GM23338 (cell line): ENCODE measurements around the gene RGL1. TPM values are rescaled to one million over a fixed set of nuclear protein-coding genes. Genes with fewer than 3 reads are reported as not detected.

Experiments
- ATAC-seq: fragments of 200-7000 bp; cut with Tn5 transposase; 3 replicates; pipeline ENCODE4 v1.9.1; 2020
- DNase-seq: peaks from one replicate; pipeline ENCODE4 v3.0.0-alpha.2; 2015; ENCODE audit warnings: low spot score
- H2AFZ ChIP-seq: fragments of 200-600 bp; sonication (generic); 2 replicates; pipeline ENCODE4 v1.8.0; 2016; ENCODE audit warnings: antibody characterized with exemption, mild to moderate bottlenecking, moderate library complexity
- H3F3A ChIP-seq: fragments of 200-600 bp; sonication (generic); replicated peaks from 2 replicates; pipeline ENCODE4 v1.8.0; 2017; ENCODE audit warnings: antibody characterized with exemption, mixed run types, low read depth
- H3K27ac ChIP-seq: fragments of 200-600 bp; sonication (generic); 2 replicates; pipeline ENCODE4 v1.6.1; 2016; ENCODE audit warnings: low read depth
- H3K27me3 ChIP-seq: fragments of 200-600 bp; sonication (generic); 2 replicates; pipeline ENCODE4 v1.8.0; 2016; ENCODE audit warnings: mild to moderate bottlenecking, mixed run types, moderate library complexity; ENCODE audit not compliant: insufficient read depth
- H3K36me3 ChIP-seq: fragments of 200-600 bp; sonication (generic); 2 replicates; pipeline ENCODE4 v1.8.0; 2016; ENCODE audit warnings: mild to moderate bottlenecking; ENCODE audit not compliant: insufficient read depth
- H3K4me1 ChIP-seq: fragments of 200-600 bp; sonication (generic); 2 replicates; pipeline ENCODE4 v1.8.0; 2016; ENCODE audit warnings: mild to moderate bottlenecking, moderate library complexity; ENCODE audit not compliant: insufficient read depth
- H3K4me2 ChIP-seq: fragments of 200-600 bp; sonication (generic); 2 replicates; pipeline ENCODE4 v1.7.1; 2017; ENCODE audit warnings: mixed run types
- H3K4me3 ChIP-seq: fragments of 200-600 bp; sonication (generic); 2 replicates; pipeline ENCODE4 v1.6.1; 2016; ENCODE audit warnings: mixed run types
- H3K79me2 ChIP-seq: fragments of 200-600 bp; sonication (generic); replicated peaks from 2 replicates; pipeline ENCODE4 v1.8.0; 2017; ENCODE audit warnings: mild to moderate bottlenecking; ENCODE audit not compliant: insufficient read depth
- H3K9me2 ChIP-seq: fragments of 200-600 bp; sonication (generic); 2 replicates; pipeline ENCODE4 v1.8.0; 2017; ENCODE audit not compliant: insufficient read depth
- H4K20me1 ChIP-seq: fragments of 200-600 bp; sonication (generic); replicated peaks from 2 replicates; pipeline ENCODE4 v1.8.0; 2017; ENCODE audit warnings: mild to moderate bottlenecking; ENCODE audit not compliant: insufficient read depth
- H3K27ac Mint-ChIP-seq: 2 replicates; pipeline ENCODE4 v1.8.0; 2020; ENCODE audit warnings: inconsistent platforms, mild to moderate bottlenecking, moderate library complexity, mixed read lengths
- H3K27me3 Mint-ChIP-seq: 3 replicates; pipeline ENCODE4 v1.8.0; 2022; ENCODE audit warnings: low read depth, mild to moderate bottlenecking, moderate library complexity, mixed read lengths, inconsistent platforms; ENCODE audit not compliant: insufficient read depth, poor library complexity
- H3K36me3 Mint-ChIP-seq: 3 replicates; pipeline ENCODE4 v1.8.0; 2021; ENCODE audit warnings: low read depth, mild to moderate bottlenecking, inconsistent platforms, moderate library complexity, mixed read lengths
- H3K4me1 Mint-ChIP-seq: 3 replicates; pipeline ENCODE4 v1.8.0; 2020; ENCODE audit warnings: mild to moderate bottlenecking, inconsistent platforms, mixed read lengths
- H3K4me3 Mint-ChIP-seq: 3 replicates; pipeline ENCODE4 v1.8.0; 2021; ENCODE audit warnings: moderate library complexity, mild to moderate bottlenecking, inconsistent platforms, mixed read lengths
- H3K9me3 Mint-ChIP-seq: 3 replicates; pipeline ENCODE4 v1.8.0; 2020; ENCODE audit warnings: moderate library complexity, mild to moderate bottlenecking, inconsistent platforms, mixed read lengths
- CREB1 ChIP-seq: fragments of 250-450 bp; sonication (Bioruptor Pico); IDR thresholded peaks from 2 replicates; pipeline ENCODE4 v1.5.0; 2020; ENCODE audit warnings: low read depth, mild to moderate bottlenecking, moderate library complexity
- EZH2 ChIP-seq: fragments of 200-600 bp; sonication (generic); IDR thresholded peaks from one replicate; pipeline ENCODE4 v1.8.0; 2017; ENCODE audit warnings: antibody characterized with exemption, mild to moderate bottlenecking, low read depth; ENCODE audit not compliant: unreplicated experiment
- EZH2phosphoT487 ChIP-seq: fragments of 200-600 bp; sonication (generic); IDR thresholded peaks from one replicate; pipeline ENCODE4 v1.8.1; 2018; ENCODE audit warnings: antibody characterized with exemption; ENCODE audit not compliant: unreplicated experiment
- JUNB ChIP-seq: IDR thresholded peaks from one replicate; pipeline ENCODE4 v1.6.1; 2016; ENCODE audit warnings: antibody characterized with exemption; ENCODE audit not compliant: unreplicated experiment
- NANOG ChIP-seq: IDR thresholded peaks from 2 replicates; pipeline ENCODE4 v1.6.1; 2016; ENCODE audit warnings: antibody characterized with exemption, borderline replicate concordance
- POLR2AphosphoS5 ChIP-seq: IDR thresholded peaks from 2 replicates; pipeline ENCODE4 v1.6.1; 2016; ENCODE audit warnings: antibody characterized with exemption, low read depth
- STAT1 ChIP-seq: IDR thresholded peaks from one replicate; pipeline ENCODE4 v1.6.1; 2016; ENCODE audit warnings: antibody characterized with exemption; ENCODE audit not compliant: unreplicated experiment
- ZNF114 ChIP-seq: fragments of 250-450 bp; sonication (Bioruptor Pico); IDR thresholded peaks from 2 replicates; pipeline ENCODE4 v1.5.0; 2020; ENCODE audit warnings: mild to moderate bottlenecking, moderate library complexity
- ZNF331 ChIP-seq: fragments of 250-450 bp; sonication (Bioruptor Pico); IDR thresholded peaks from 2 replicates; pipeline ENCODE4 v1.5.0; 2020; ENCODE audit warnings: low read depth, mild to moderate bottlenecking, moderate library complexity
- polyA plus RNA-seq: library from polyadenylated mRNA; unstranded; fragments of >200 nt; fragmentation: Nextera tagmentation; extraction: Ambion mirVana; gene quantifications from 2 replicates; pipeline ENCODE4 v1.2.1, GENCODE V29; 2016
- total RNA-seq: library from RNA; depleted of rRNA; stranded (reverse); fragments of >200 nt; shearing (Covaris generic); gene quantifications from 2 replicates; pipeline ENCODE4 v1.2.3, GENCODE V29; 2014
- TF ChIP-seq, protein P1 (sequence below): IDR thresholded peaks from 2 replicates; pipeline ENCODE4 v1.6.1; 2016; ENCODE audit warnings: antibody characterized with exemption
- TF ChIP-seq, protein P2 (sequence below): fragments of 250-450 bp; sonication (Bioruptor Pico); IDR thresholded peaks from 2 replicates; pipeline ENCODE4 v1.5.0; 2020; ENCODE audit warnings: mild to moderate bottlenecking, moderate library complexity
- TF ChIP-seq, protein P3 (sequence below): IDR thresholded peaks from one replicate; pipeline ENCODE4 v1.6.1; 2018; ENCODE audit warnings: antibody characterized with exemption; ENCODE audit not compliant: unreplicated experiment
- TF ChIP-seq, protein P4 (sequence below), 2 experiments: fragments of 200-600 bp in 1 of 2; sonication (generic) in 1 of 2; conservative IDR thresholded peaks; 2 replicates each; pipeline versions ENCODE4 v1.5.1 to v1.6.1; 2016 to 2017; ENCODE audit warnings: antibody characterized with exemption in 2 of 2, low read depth in 2 of 2, mild to moderate bottlenecking in 2 of 2, moderate library complexity in 1 of 2

Gene RGL1
- total and polyA plus RNA-seq, 2 experiments from 2014 or later: 0.91 to 2.6 TPM

GRCh38 chr1:183778045-183778444 is 26.9 kb upstream of the RGL1 start:
- Histone ChIP-seq H3K4me3 (no peak overlapping the region), H4K20me1 (no peaks in the 10 kb centered on the region), H3K27ac (no peak overlapping the region), H3K4me1 (no peaks in the 10 kb centered on the region), H3K27me3 (no peaks in the 10 kb centered on the region), H3F3A (no peaks in the 10 kb centered on the region), H3K9me2 (0 out of 2 replicates have a peak, but pooled peaks cover 6% of the 10 kb centered on the region), H3K4me2 (no peak overlapping the region), H3K79me2 (no peaks in the 10 kb centered on the region), H2AFZ (no peak overlapping the region), H3K36me3 (peaks cover 16% of the 10 kb centered on the region)
- Mint-ChIP-seq H3K27me3 (no peaks in the 10 kb centered on the region), H3K36me3 (peaks cover 13% of the 10 kb centered on the region; the same call in 2 of the 3 replicates), H3K9me3 (peaks cover 23% of the 10 kb centered on the region), H3K4me1 (peaks cover 3% of the 10 kb centered on the region; the same call in 1 of the 3 replicates), H3K27ac (no peak overlapping the region), H3K4me3 (no peak overlapping the region)
- TF ChIP-seq NANOG (no peak), STAT1 (no peak), EZH2 (no peak), JUNB (no peak), ZNF114 (no peak), POLR2AphosphoS5 (no peak), CREB1 (CRISPR knock-in tag) (no peak), EZH2phosphoT487 (no peak), ZNF331 (CRISPR knock-in tag) (no peak)
- TF ChIP-seq, protein P1, sequence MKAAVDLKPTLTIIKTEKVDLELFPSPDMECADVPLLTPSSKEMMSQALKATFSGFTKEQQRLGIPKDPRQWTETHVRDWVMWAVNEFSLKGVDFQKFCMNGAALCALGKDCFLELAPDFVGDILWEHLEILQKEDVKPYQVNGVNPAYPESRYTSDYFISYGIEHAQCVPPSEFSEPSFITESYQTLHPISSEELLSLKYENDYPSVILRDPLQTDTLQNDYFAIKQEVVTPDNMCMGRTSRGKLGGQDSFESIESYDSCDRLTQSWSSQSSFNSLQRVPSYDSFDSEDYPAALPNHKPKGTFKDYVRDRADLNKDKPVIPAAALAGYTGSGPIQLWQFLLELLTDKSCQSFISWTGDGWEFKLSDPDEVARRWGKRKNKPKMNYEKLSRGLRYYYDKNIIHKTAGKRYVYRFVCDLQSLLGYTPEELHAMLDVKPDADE: no peak
- TF ChIP-seq, protein P2, sequence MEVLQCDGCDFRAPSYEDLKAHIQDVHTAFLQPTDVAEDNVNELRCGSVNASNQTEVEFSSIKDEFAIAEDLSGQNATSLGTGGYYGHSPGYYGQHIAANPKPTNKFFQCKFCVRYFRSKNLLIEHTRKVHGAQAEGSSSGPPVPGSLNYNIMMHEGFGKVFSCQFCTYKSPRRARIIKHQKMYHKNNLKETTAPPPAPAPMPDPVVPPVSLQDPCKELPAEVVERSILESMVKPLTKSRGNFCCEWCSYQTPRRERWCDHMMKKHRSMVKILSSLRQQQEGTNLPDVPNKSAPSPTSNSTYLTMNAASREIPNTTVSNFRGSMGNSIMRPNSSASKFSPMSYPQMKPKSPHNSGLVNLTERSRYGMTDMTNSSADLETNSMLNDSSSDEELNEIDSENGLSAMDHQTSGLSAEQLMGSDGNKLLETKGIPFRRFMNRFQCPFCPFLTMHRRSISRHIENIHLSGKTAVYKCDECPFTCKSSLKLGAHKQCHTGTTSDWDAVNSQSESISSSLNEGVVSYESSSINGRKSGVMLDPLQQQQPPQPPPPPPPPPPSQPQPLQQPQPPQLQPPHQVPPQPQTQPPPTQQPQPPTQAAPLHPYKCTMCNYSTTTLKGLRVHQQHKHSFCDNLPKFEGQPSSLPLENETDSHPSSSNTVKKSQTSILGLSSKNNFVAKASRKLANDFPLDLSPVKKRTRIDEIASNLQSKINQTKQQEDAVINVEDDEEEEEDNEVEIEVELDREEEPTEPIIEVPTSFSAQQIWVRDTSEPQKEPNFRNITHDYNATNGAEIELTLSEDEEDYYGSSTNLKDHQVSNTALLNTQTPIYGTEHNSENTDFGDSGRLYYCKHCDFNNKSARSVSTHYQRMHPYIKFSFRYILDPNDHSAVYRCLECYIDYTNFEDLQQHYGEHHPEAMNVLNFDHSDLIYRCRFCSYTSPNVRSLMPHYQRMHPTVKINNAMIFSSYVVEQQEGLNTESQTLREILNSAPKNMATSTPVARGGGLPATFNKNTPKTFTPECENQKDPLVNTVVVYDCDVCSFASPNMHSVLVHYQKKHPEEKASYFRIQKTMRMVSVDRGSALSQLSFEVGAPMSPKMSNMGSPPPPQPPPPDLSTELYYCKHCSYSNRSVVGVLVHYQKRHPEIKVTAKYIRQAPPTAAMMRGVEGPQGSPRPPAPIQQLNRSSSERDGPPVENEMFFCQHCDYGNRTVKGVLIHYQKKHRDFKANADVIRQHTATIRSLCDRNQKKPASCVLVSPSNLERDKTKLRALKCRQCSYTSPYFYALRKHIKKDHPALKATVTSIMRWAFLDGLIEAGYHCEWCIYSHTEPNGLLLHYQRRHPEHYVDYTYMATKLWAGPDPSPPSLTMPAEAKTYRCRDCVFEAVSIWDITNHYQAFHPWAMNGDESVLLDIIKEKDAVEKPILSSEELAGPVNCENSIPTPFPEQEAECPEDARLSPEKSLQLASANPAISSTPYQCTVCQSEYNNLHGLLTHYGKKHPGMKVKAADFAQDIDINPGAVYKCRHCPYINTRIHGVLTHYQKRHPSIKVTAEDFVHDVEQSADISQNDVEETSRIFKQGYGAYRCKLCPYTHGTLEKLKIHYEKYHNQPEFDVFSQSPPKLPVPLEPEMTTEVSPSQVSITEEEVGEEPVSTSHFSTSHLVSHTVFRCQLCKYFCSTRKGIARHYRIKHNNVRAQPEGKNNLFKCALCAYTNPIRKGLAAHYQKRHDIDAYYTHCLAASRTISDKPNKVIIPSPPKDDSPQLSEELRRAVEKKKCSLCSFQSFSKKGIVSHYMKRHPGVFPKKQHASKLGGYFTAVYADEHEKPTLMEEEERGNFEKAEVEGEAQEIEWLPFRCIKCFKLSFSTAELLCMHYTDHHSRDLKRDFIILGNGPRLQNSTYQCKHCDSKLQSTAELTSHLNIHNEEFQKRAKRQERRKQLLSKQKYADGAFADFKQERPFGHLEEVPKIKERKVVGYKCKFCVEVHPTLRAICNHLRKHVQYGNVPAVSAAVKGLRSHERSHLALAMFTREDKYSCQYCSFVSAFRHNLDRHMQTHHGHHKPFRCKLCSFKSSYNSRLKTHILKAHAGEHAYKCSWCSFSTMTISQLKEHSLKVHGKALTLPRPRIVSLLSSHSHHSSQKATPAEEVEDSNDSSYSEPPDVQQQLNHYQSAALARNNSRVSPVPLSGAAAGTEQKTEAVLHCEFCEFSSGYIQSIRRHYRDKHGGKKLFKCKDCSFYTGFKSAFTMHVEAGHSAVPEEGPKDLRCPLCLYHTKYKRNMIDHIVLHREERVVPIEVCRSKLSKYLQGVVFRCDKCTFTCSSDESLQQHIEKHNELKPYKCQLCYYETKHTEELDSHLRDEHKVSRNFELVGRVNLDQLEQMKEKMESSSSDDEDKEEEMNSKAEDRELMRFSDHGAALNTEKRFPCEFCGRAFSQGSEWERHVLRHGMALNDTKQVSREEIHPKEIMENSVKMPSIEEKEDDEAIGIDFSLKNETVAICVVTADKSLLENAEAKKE (CRISPR knock-in tag): no peak
- TF ChIP-seq, protein P3, sequence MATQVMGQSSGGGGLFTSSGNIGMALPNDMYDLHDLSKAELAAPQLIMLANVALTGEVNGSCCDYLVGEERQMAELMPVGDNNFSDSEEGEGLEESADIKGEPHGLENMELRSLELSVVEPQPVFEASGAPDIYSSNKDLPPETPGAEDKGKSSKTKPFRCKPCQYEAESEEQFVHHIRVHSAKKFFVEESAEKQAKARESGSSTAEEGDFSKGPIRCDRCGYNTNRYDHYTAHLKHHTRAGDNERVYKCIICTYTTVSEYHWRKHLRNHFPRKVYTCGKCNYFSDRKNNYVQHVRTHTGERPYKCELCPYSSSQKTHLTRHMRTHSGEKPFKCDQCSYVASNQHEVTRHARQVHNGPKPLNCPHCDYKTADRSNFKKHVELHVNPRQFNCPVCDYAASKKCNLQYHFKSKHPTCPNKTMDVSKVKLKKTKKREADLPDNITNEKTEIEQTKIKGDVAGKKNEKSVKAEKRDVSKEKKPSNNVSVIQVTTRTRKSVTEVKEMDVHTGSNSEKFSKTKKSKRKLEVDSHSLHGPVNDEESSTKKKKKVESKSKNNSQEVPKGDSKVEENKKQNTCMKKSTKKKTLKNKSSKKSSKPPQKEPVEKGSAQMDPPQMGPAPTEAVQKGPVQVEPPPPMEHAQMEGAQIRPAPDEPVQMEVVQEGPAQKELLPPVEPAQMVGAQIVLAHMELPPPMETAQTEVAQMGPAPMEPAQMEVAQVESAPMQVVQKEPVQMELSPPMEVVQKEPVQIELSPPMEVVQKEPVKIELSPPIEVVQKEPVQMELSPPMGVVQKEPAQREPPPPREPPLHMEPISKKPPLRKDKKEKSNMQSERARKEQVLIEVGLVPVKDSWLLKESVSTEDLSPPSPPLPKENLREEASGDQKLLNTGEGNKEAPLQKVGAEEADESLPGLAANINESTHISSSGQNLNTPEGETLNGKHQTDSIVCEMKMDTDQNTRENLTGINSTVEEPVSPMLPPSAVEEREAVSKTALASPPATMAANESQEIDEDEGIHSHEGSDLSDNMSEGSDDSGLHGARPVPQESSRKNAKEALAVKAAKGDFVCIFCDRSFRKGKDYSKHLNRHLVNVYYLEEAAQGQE: no peak
- TF ChIP-seq, protein P4, sequence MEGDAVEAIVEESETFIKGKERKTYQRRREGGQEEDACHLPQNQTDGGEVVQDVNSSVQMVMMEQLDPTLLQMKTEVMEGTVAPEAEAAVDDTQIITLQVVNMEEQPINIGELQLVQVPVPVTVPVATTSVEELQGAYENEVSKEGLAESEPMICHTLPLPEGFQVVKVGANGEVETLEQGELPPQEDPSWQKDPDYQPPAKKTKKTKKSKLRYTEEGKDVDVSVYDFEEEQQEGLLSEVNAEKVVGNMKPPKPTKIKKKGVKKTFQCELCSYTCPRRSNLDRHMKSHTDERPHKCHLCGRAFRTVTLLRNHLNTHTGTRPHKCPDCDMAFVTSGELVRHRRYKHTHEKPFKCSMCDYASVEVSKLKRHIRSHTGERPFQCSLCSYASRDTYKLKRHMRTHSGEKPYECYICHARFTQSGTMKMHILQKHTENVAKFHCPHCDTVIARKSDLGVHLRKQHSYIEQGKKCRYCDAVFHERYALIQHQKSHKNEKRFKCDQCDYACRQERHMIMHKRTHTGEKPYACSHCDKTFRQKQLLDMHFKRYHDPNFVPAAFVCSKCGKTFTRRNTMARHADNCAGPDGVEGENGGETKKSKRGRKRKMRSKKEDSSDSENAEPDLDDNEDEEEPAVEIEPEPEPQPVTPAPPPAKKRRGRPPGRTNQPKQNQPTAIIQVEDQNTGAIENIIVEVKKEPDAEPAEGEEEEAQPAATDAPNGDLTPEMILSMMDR (conservative IDR thresholded peaks at IDR 0.05; ENCODE audit: low read depth in 2 of 2): no peak
- ATAC-seq: no peak
- DNase-seq: no peak
